HepG2 (cell line): ENCODE results near the gene ZNF618. TPM values are rescaled to one million over a fixed set of nuclear protein-coding genes. Genes with fewer than 3 reads are reported as not detected.

ENCODE experiments used
- ATAC-seq: fragments of 200-7000 bp; cut with Tn5 transposase; 3 replicates; pipeline ENCODE4 v1.9.1; 2020; ENCODE audit warnings: mild to moderate bottlenecking, moderate library complexity
- BruUV-seq: library from RNA; stranded (reverse); fragments of 400-500 nt; replicated peaks from 2 replicates; lab custom pipeline; 2021; lab: Mats Ljungman, UMichigan
- CTCF ChIA-PET: fragments of 300-600 bp; formaldehyde crosslinking; extraction: SDS; loops from one replicate; lab custom pipeline; 2021; ENCODE audit warnings: low total read pairs, inconsistent platforms, low intra/inter-chr PET ratio; lab: Yijun Ruan, JAX
- POLR2A ChIA-PET: fragments of 350-600 bp; sonication (Branson Sonifier 250); formaldehyde crosslinking; loops from one replicate; lab custom pipeline; 2020; ENCODE audit warnings: antibody characterized with exemption, inconsistent platforms; lab: Yijun Ruan, JAX
- DNase-seq: peaks from one replicate; pipeline ENCODE4 v3.0.0-alpha.2; 2015; ENCODE audit warnings: low spot score
- FAIRE-seq: peaks from 3 replicates; lab custom pipeline; 2011; peaks lifted over from hg19 to GRCh38; lab: Jason Lieb, UNC
- H2AFZ ChIP-seq: one replicate; pipeline ENCODE4 v1.6.1; 2011; ENCODE audit warnings: low read length, inconsistent platforms
- H3K27ac ChIP-seq: fragments of 300-600 bp; 3 replicates; pipeline ENCODE4 v1.8.0; 2011; ENCODE audit warnings: mixed run types, mild to moderate bottlenecking, mixed read lengths, low read length, inconsistent platforms; ENCODE audit not compliant: insufficient read depth; ENCODE audit errors: extremely low read length
- H3K27me3 ChIP-seq, 2 experiments: fragments of 200-600 bp in 1 of 2; 2 replicates in 1 of 2; 3 replicates in 1 of 2; pipeline versions ENCODE4 v1.6.0 to v1.8.0; 2011; ENCODE audit warnings: low read length in 2 of 2, mild to moderate bottlenecking in 2 of 2, moderate library complexity in 2 of 2, inconsistent platforms in 1 of 2; ENCODE audit not compliant: insufficient read depth in 2 of 2, control insufficient read depth in 1 of 2
- H3K36me3 ChIP-seq, 2 experiments: fragments of 200-600 bp in 1 of 2; replicated peaks in 1 of 2; 2 replicates in 1 of 2; 3 replicates in 1 of 2; pipeline versions ENCODE4 v1.5.1 to v1.8.0; 2011; ENCODE audit warnings: low read length in 2 of 2, inconsistent platforms in 1 of 2; ENCODE audit not compliant: insufficient read depth in 2 of 2, control insufficient read depth in 1 of 2
- H3K4me1 ChIP-seq: 2 replicates; pipeline ENCODE4 v1.5.1; 2012; ENCODE audit warnings: low read length, inconsistent platforms; ENCODE audit not compliant: insufficient read depth
- H3K4me2 ChIP-seq: 2 replicates; pipeline ENCODE4 v1.6.0; 2011; ENCODE audit warnings: low read depth, low read length, inconsistent platforms
- H3K4me3 ChIP-seq, 3 experiments: fragments of 200-600 bp in 1 of 3; sonication (generic), shearing (Covaris generic) in 1 of 3; replicated peaks in 1 of 3; 2 replicates each; pipeline ENCODE4 v1.5.1; 2011 to 2016; ENCODE audit warnings: low read length in 3 of 3, inconsistent platforms in 2 of 3, low read depth in 2 of 3, mild to moderate bottlenecking in 2 of 3, control low read depth in 1 of 3, mixed read lengths in 1 of 3; ENCODE audit not compliant: insufficient read depth in 1 of 3
- H3K79me2 ChIP-seq: one replicate; pipeline ENCODE4 v1.6.1; 2011; ENCODE audit warnings: low read length, inconsistent platforms; ENCODE audit not compliant: insufficient read depth
- H3K9ac ChIP-seq: 2 replicates; pipeline ENCODE4 v1.6.0; 2011; ENCODE audit warnings: mild to moderate bottlenecking, low read depth, low read length, inconsistent platforms; ENCODE audit not compliant: insufficient read depth
- H3K9me3 ChIP-seq: 2 replicates; pipeline ENCODE4 v1.5.1; 2012; ENCODE audit warnings: mild to moderate bottlenecking, low read length
- H4K20me1 ChIP-seq: 2 replicates; pipeline ENCODE4 v1.6.0; 2011; ENCODE audit warnings: inconsistent platforms, mild to moderate bottlenecking, low read length, moderate library complexity; ENCODE audit not compliant: insufficient read depth
- ATAD3A ChIP-seq: sonication (generic); formaldehyde crosslinking; IDR thresholded peaks from 2 replicates; pipeline ENCODE4 v1.4.0; 2020; ENCODE audit warnings: missing genetic modification reagents
- ATF1 ChIP-seq: IDR thresholded peaks from 2 replicates; pipeline ENCODE4 v1.6.1; 2016; ENCODE audit warnings: mild to moderate bottlenecking, control low read depth
- CBX5 ChIP-seq: sonication (generic); formaldehyde crosslinking; IDR thresholded peaks from 2 replicates; pipeline ENCODE4 v1.4.0; 2020; ENCODE audit warnings: missing genetic modification reagents, borderline replicate concordance
- IKZF1 ChIP-seq: fragments of 450-650 bp; IDR thresholded peaks from 2 replicates; pipeline ENCODE4 v1.7.1; 2016
- IKZF4 ChIP-seq: sonication (generic); formaldehyde crosslinking; IDR thresholded peaks from 2 replicates; pipeline ENCODE4 v1.5.1; 2020; ENCODE audit warnings: borderline replicate concordance, mild to moderate bottlenecking, low read depth, missing genetic modification reagents; ENCODE audit errors: not compliant biosample characterization
- KDM1A ChIP-seq: IDR thresholded peaks from 2 replicates; pipeline ENCODE4 v1.6.1; 2016; ENCODE audit warnings: missing compliant biosample characterization
- TOPORS ChIP-seq: sonication (generic); formaldehyde crosslinking; IDR thresholded peaks from 2 replicates; pipeline ENCODE4 v1.8.0; 2023; ENCODE audit warnings: mild to moderate bottlenecking, missing genetic modification reagents
- ZNF136 ChIP-seq: sonication (generic); formaldehyde crosslinking; IDR thresholded peaks from 2 replicates; pipeline ENCODE4 v1.8.1; 2022; ENCODE audit warnings: low read depth, mild to moderate bottlenecking, moderate library complexity, missing genetic modification reagents
- ZNF33B ChIP-seq: sonication (generic); formaldehyde crosslinking; IDR thresholded peaks from 2 replicates; pipeline ENCODE4 v1.5.1; 2020; ENCODE audit warnings: mild to moderate bottlenecking, missing genetic modification reagents
- WGBS: methylation state at CpG from one replicate; pipeline ENCODE4 v1.1.6; 2017; ENCODE audit warnings: low lambda C conversion rate; 5-methylcytosine and 5-hydroxymethylcytosine counted together
- in situ Hi-C: cut with HindIII; loops from 2 replicates; pipeline ENCODE4 v1.10.0; 2017; ENCODE audit warnings: low pct_unique_long_range_greater_than_20kb; ENCODE audit not compliant: extremely low pct_ligation_motif_present
- intact Hi-C: fragments of 100-400 bp; cut with micrococcal nuclease; formaldehyde crosslinking; loops from one replicate; pipeline ENCODE4 v1.10.0; 2022; ENCODE audit not compliant: unreplicated experiment
- polyA plus RNA-seq, 8 experiments: library from polyadenylated mRNA; depleted of rRNA in 3 of 8; stranded (reverse) in 7 of 8; unstranded in 1 of 8; fragments of >200 nt; fragmentation: Illumina TruSeq in 4 of 8; extraction: Trizol in 4 of 8; gene quantifications; 2 replicates each; pipeline versions ENCODE4 v1.2.1 to v1.2.3, GENCODE V29; 2011 to 2016; ENCODE audit warnings: low read depth in 4 of 8, missing spikeins in 1 of 8, mixed read lengths in 1 of 8; ENCODE audit not compliant: insufficient read depth in 1 of 8
- total RNA-seq, 5 experiments: library from RNA; depleted of rRNA; stranded (reverse); fragments of >200 nt; fragmentation: Illumina TruSeq; extraction: Trizol; gene quantifications; 2 replicates each; pipeline ENCODE4 v1.2.3, GENCODE V29; 2016; ENCODE audit warnings: low read depth in 1 of 5
- TF ChIP-seq, protein P1 (sequence below): sonication (generic); formaldehyde crosslinking; IDR thresholded peaks from 2 replicates; pipeline ENCODE4 v1.4.0; 2020; ENCODE audit warnings: missing genetic modification reagents; ENCODE audit errors: not compliant biosample characterization

Gene ZNF618
- total and polyA plus RNA-seq, 2 of the 13 experiments (the other 11 are each of a cell fraction or from before 2014, with no cell fraction given), result 0.07 TPM

DNA sequence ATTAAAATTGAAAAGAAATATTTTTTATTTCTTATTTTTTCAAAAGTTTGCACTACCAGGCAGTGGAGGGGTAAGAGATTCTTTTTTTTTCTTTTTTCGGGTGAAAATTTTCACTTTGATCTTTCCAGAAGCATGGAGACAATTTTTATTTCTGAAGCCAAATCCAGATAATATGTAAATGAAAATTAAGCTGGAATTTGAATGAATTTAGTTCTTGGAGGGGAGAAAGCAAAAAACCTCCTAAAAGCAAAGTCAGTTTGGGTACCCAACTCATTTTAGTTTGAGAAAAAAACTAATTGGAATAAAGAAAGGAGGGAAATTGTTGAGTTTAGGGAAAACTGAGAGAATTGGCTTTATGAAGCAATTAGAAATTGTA, 872 bp downstream of the ZNF618 start:
- POLR2A ChIA-PET, result no interaction called here
- intact Hi-C loops, result loop anchor here (2.0 to 10.0 kb wide), 2 partner anchors 70 to 168 kb away; no protein-coding TSS in a partner anchor
- Histone ChIP-seq H3K9ac (no peak overlapping the region), H3K36me3 (no peaks in the 10 kb centered on the region)
- DNase-seq (no peak), FAIRE-seq (no peak)
- TF ChIP-seq ZNF136 (CRISPR knock-in tag) (no peak), CBX5 (CRISPR knock-in tag) (no peak), TOPORS (no peak), ATAD3A (CRISPR knock-in tag) (no peak), ZNF33B (CRISPR knock-in tag) (no peak), IKZF1 (no peak), ATF1 (CRISPR knock-in tag) (no peak), IKZF4 (CRISPR knock-in tag) (no peak), KDM1A (CRISPR knock-in tag) (no peak)
- TF ChIP-seq, protein P1, sequence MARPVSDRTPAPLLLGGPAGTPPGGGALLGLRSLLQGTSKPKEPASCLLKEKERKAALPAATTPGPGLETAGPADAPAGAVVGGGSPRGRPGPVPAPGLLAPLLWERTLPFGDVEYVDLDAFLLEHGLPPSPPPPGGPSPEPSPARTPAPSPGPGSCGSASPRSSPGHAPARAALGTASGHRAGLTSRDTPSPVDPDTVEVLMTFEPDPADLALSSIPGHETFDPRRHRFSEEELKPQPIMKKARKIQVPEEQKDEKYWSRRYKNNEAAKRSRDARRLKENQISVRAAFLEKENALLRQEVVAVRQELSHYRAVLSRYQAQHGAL, result no peak
- TF ChIP-seq, all 625 proteins: peak for 0
- Histone ChIP-seq H3K4me1 (no peaks in the 10 kb centered on the region), H3K4me2 (peak overlapping the region; percentile 58), H3K9me3 (no peaks in the 10 kb centered on the region), H3K79me2 (no peaks in the 10 kb centered on the region), H2AFZ (no peak overlapping the region), H4K20me1 (no peaks in the 10 kb centered on the region), H3K4me3 (peak overlapping the region in 1 of 3 experiments; percentile 71; a peak in 2 of 6 replicates), H3K27me3 (peaks cover 0 to 36% of the 10 kb centered on the region in 2 experiments; a peak in 2 of 5 replicates), H3K27ac (no peak overlapping the region)
- CTCF ChIA-PET, result no interaction called here
- ATAC-seq, result no peak
- WGBS, result 0% methylated on average over 1 of the region's 1 CpG
- no TSS peak for BruUV-seq
- in situ Hi-C loops, result no loop called here
